H1 (cell line): Measurements from ENCODE around the gene PRADC1. TPM values are rescaled to one million over a fixed set of nuclear protein-coding genes. Genes with fewer than 3 reads are reported as not detected.

Experiments
- CTCF ChIA-PET: fragments of 300-600 bp; sonication (Branson Sonifier 250); formaldehyde crosslinking; loops from one replicate; lab custom pipeline; 2021; ENCODE audit not compliant: partially characterized antibody; lab: Charles Lee
- POLR2A ChIA-PET: fragments of 300-600 bp; sonication (Branson Sonifier 250); formaldehyde crosslinking; loops from one replicate; lab custom pipeline; 2021; ENCODE audit warnings: inconsistent platforms; ENCODE audit not compliant: partially characterized antibody; lab: Charles Lee
- DNase-seq, 2 experiments: peaks; one replicate each; pipeline versions ENCODE4 v3.0.0 to v3.0.0-alpha.2; 2010 to 2022; ENCODE audit warnings: low spot score in 2 of 2, low read depth in 1 of 2, mixed read lengths in 1 of 2
- FAIRE-seq: peaks from 2 replicates; lab custom pipeline; 2011; peaks lifted over from hg19 to GRCh38; lab: Jason Lieb, UNC
- H2AFZ ChIP-seq: 2 replicates; pipeline ENCODE4 v1.8.1; 2012; ENCODE audit warnings: low read length, inconsistent platforms
- H2AK5ac ChIP-seq: 2 replicates; pipeline ENCODE4 v1.6.1; 2013; ENCODE audit warnings: low read depth, low read length
- H2BK120ac ChIP-seq: replicated peaks from 2 replicates; pipeline ENCODE3; 2013; ENCODE audit warnings: low read depth, low read length, inconsistent platforms
- H2BK12ac ChIP-seq: 2 replicates; pipeline ENCODE4 v1.6.1; 2013; ENCODE audit warnings: low read depth, low read length
- H2BK15ac ChIP-seq: 2 replicates; pipeline ENCODE4 v1.6.1; 2013; ENCODE audit warnings: low read length
- H2BK20ac ChIP-seq: 2 replicates; pipeline ENCODE4 v1.6.1; 2013; ENCODE audit warnings: low read length
- H2BK5ac ChIP-seq: 2 replicates; pipeline ENCODE4 v1.6.1; 2013; ENCODE audit warnings: low read depth, low read length
- H3K14ac ChIP-seq: 2 replicates; pipeline ENCODE4 v1.6.1; 2013; ENCODE audit warnings: inconsistent platforms; ENCODE audit not compliant: insufficient read length
- H3K18ac ChIP-seq: 2 replicates; pipeline ENCODE4 v1.6.1; 2013; ENCODE audit warnings: low read length; ENCODE audit errors: extremely low read depth
- H3K23ac ChIP-seq: 2 replicates; pipeline ENCODE4 v1.6.1; 2013; ENCODE audit warnings: inconsistent platforms; ENCODE audit not compliant: insufficient read length
- H3K23me2 ChIP-seq: 2 replicates; pipeline ENCODE4 v1.6.1; 2013; ENCODE audit warnings: low read depth, low read length
- H3K27ac ChIP-seq: 2 replicates; pipeline ENCODE4 v1.6.1; 2011; ENCODE audit warnings: low read depth, low read length, inconsistent platforms
- H3K27me3 ChIP-seq, 4 experiments: replicated peaks in 1 of 4; 1 replicate in 1 of 4; 2 replicates in 3 of 4; pipeline versions ENCODE4 v1.6.1 to v1.8.1; 2011 to 2013; ENCODE audit warnings: low read length in 3 of 4, mild to moderate bottlenecking in 3 of 4, inconsistent platforms in 2 of 4, mixed read lengths in 2 of 4, moderate library complexity in 1 of 4; ENCODE audit not compliant: control insufficient read depth in 3 of 4, insufficient read depth in 3 of 4; ENCODE audit errors: extremely low read depth in 1 of 4
- H3K36me3 ChIP-seq, 4 experiments: 2 replicates each; pipeline versions ENCODE4 v1.6.1 to v1.8.1; 2011 to 2013; ENCODE audit warnings: mild to moderate bottlenecking in 4 of 4, low read length in 3 of 4, moderate library complexity in 2 of 4, control low read depth in 1 of 4, inconsistent platforms in 1 of 4; ENCODE audit not compliant: insufficient read depth in 4 of 4, control insufficient read depth in 2 of 4
- H3K4ac ChIP-seq: replicated peaks from 2 replicates; pipeline ENCODE3; 2013; ENCODE audit warnings: low read length, low read depth, mixed read lengths, inconsistent platforms; ENCODE audit not compliant: insufficient read length
- H3K4me1 ChIP-seq, 4 experiments: replicated peaks in 1 of 4; 1 replicate in 1 of 4; 2 replicates in 3 of 4; pipeline versions ENCODE4 v1.6.1 to v1.8.1; 2011 to 2013; ENCODE audit warnings: low read length in 3 of 4, inconsistent platforms in 2 of 4, mixed read lengths in 1 of 4; ENCODE audit not compliant: insufficient read depth in 4 of 4, control insufficient read depth in 3 of 4
- H3K4me2 ChIP-seq, 2 experiments: 2 replicates each; pipeline versions ENCODE4 v1.6.1 to v1.8.1; 2011 to 2013; ENCODE audit warnings: low read depth in 2 of 2, low read length in 2 of 2, control low read depth in 1 of 2, inconsistent platforms in 1 of 2, mild to moderate bottlenecking in 1 of 2; ENCODE audit not compliant: insufficient read depth in 1 of 2
- H3K4me3 ChIP-seq, 4 experiments: fragments of 200-600, 300-600 bp in 1 of 4; sonication (generic), shearing (Covaris generic), sonication (Bioruptor Twin) in 1 of 4; 2 replicates each; pipeline versions ENCODE4 v1.5.1 to v1.8.1; 2011 to 2016; ENCODE audit warnings: low read length in 4 of 4, low read depth in 3 of 4, control low read depth in 2 of 4, inconsistent platforms in 2 of 4, mild to moderate bottlenecking in 2 of 4, mixed read lengths in 1 of 4, moderate library complexity in 1 of 4; ENCODE audit not compliant: insufficient read depth in 2 of 4; ENCODE audit errors: extremely low read depth in 1 of 4
- H3K56ac ChIP-seq: replicated peaks from 2 replicates; pipeline ENCODE3; 2013; ENCODE audit warnings: low read depth, mild to moderate bottlenecking, mixed read lengths, low read length, inconsistent platforms; ENCODE audit not compliant: insufficient read length
- H3K79me1 ChIP-seq: 2 replicates; pipeline ENCODE4 v1.6.1; 2013; ENCODE audit warnings: low read depth, low read length, control low read depth
- H3K79me2 ChIP-seq, 2 experiments: 2 replicates each; pipeline versions ENCODE4 v1.6.1 to v1.8.1; 2012 to 2013; ENCODE audit warnings: low read length in 2 of 2, mild to moderate bottlenecking in 2 of 2, inconsistent platforms in 1 of 2; ENCODE audit not compliant: insufficient read depth in 2 of 2, control insufficient read depth in 1 of 2
- H3K9ac ChIP-seq, 4 experiments: replicated peaks in 1 of 4; 1 replicate in 1 of 4; 2 replicates in 3 of 4; pipeline versions ENCODE4 v1.6.1 to v1.8.1; 2011 to 2013; ENCODE audit warnings: low read depth in 3 of 4, low read length in 3 of 4, control low read depth in 2 of 4, mild to moderate bottlenecking in 2 of 4, moderate library complexity in 2 of 4, inconsistent platforms in 1 of 4; ENCODE audit errors: extremely low read depth in 1 of 4
- H3K9me3 ChIP-seq, 2 experiments: 2 replicates each; pipeline versions ENCODE4 v1.6.1 to v1.8.1; 2012 to 2013; ENCODE audit warnings: mild to moderate bottlenecking in 2 of 2, moderate library complexity in 2 of 2, control low read depth in 1 of 2, inconsistent platforms in 1 of 2, low read depth in 1 of 2, low read length in 1 of 2, mixed read lengths in 1 of 2; ENCODE audit not compliant: insufficient read depth in 2 of 2
- H4K20me1 ChIP-seq, 2 experiments: replicated peaks in 1 of 2; 2 replicates each; pipeline versions ENCODE3 to v1.8.1; 2011 to 2013; ENCODE audit warnings: inconsistent platforms in 2 of 2, low read length in 2 of 2, mild to moderate bottlenecking in 1 of 2; ENCODE audit not compliant: insufficient read depth in 2 of 2, control insufficient read depth in 1 of 2
- H4K5ac ChIP-seq: 2 replicates; pipeline ENCODE4 v1.6.1; 2013; ENCODE audit warnings: low read length, low read depth, mixed read lengths, inconsistent platforms; ENCODE audit not compliant: insufficient read length
- H4K8ac ChIP-seq: 2 replicates; pipeline ENCODE4 v1.8.0; 2013; ENCODE audit warnings: mild to moderate bottlenecking, moderate library complexity, low read length, inconsistent platforms; ENCODE audit not compliant: insufficient read depth; ENCODE audit errors: extremely low read depth
- H4K91ac ChIP-seq: replicated peaks from 2 replicates; pipeline ENCODE3; 2013; ENCODE audit warnings: low read length, mixed read lengths, inconsistent platforms; ENCODE audit not compliant: insufficient read length
- EGR1 ChIP-seq: IDR thresholded peaks from 2 replicates; pipeline ENCODE4 v1.6.1; 2011; ENCODE audit warnings: low read depth, low read length, borderline replicate concordance
- GTF2F1 ChIP-seq: IDR thresholded peaks from 2 replicates; pipeline ENCODE4 v1.6.1; 2012; ENCODE audit warnings: low read depth, low read length, improper control_type of control experiment, borderline replicate concordance
- KDM5A ChIP-seq: fragments of 200-600 bp; IDR thresholded peaks from 2 replicates; pipeline ENCODE4 v1.7.1; 2012; ENCODE audit warnings: mild to moderate bottlenecking, low read length, inconsistent platforms, mixed read lengths
- NANOG ChIP-seq: IDR thresholded peaks from 2 replicates; pipeline ENCODE4 v1.6.1; 2011; ENCODE audit warnings: low read length, low read depth, mild to moderate bottlenecking, inconsistent platforms; ENCODE audit not compliant: insufficient read depth, poor library complexity, severe bottlenecking
- NRF1 ChIP-seq: IDR thresholded peaks from 2 replicates; pipeline ENCODE4 v1.6.1; 2011; ENCODE audit warnings: mild to moderate bottlenecking, low read depth, low read length, improper control_type of control experiment
- POLR2A ChIP-seq, 2 experiments: IDR thresholded peaks; 1 replicate in 1 of 2; 2 replicates in 1 of 2; pipeline ENCODE4 v1.6.1; 2011; ENCODE audit warnings: low read depth in 2 of 2, low read length in 2 of 2, mild to moderate bottlenecking in 2 of 2; ENCODE audit errors: control extremely low read depth in 1 of 2
- POU5F1 ChIP-seq: IDR thresholded peaks from 2 replicates; pipeline ENCODE4 v1.6.1; 2011; ENCODE audit warnings: low read depth, mild to moderate bottlenecking, low read length, moderate library complexity
- SIX5 ChIP-seq: IDR thresholded peaks from 2 replicates; pipeline ENCODE4 v1.6.1; 2011; ENCODE audit warnings: mild to moderate bottlenecking, low read depth, low read length
- WGBS, 2 experiments: shearing (Covaris generic) in 1 of 2; methylation state at CpG; one replicate each; pipeline versions ENCODE4 v1.1.6 to v1.1.7; 2013 to 2015; ENCODE audit warnings: low lambda C conversion rate in 2 of 2, mixed read lengths in 2 of 2, inconsistent platforms in 1 of 2, low coverage in 1 of 2, missing lambda C conversion rate in 1 of 2; ENCODE audit not compliant: insufficient replicate concordance in 2 of 2, insufficient coverage in 1 of 2, insufficient read length in 1 of 2; ENCODE audit errors: extremely low coverage in 1 of 2, missing lambda C conversion rate in 1 of 2; 5-methylcytosine and 5-hydroxymethylcytosine counted together
- polyA plus RNA-seq, 7 experiments: library from polyadenylated mRNA; depleted of rRNA in 3 of 7; stranded (reverse) in 5 of 7; unstranded in 2 of 7; fragments of >200 nt in 5 of 7; fragments of 200-250 nt in 2 of 7; gene quantifications; 1 replicate in 5 of 7; 2 replicates in 1 of 7; 4 replicates in 1 of 7; pipeline versions ENCODE4 v1.2.1 to v1.2.3, GENCODE V29; 2011 to 2013; ENCODE audit warnings: missing spikeins in 2 of 7, mixed read lengths in 2 of 7
- total RNA-seq: library from RNA; stranded (reverse); fragmentation: NEBNext Ultra II Directional; extraction: Animal tissue kit (Norgen Biotek cat#: 25700); gene quantifications from 2 replicates; pipeline ENCODE4 v1.2.1, GENCODE V29; 2021
- TF ChIP-seq, protein P1 (sequence below): IDR thresholded peaks from 2 replicates; pipeline ENCODE4 v1.6.1; 2012; ENCODE audit warnings: inconsistent platforms
- TF ChIP-seq, protein P2 (sequence below): IDR thresholded peaks from 2 replicates; pipeline ENCODE4 v1.6.1; 2011; ENCODE audit warnings: low read length, improper control_type of control experiment
- TF ChIP-seq, protein P3 (sequence below): IDR thresholded peaks from 2 replicates; pipeline ENCODE4 v1.6.1; 2011; ENCODE audit warnings: low read depth, mild to moderate bottlenecking, low read length; ENCODE audit not compliant: insufficient read depth

Gene PRADC1
- total and polyA plus RNA-seq, 2 of the 8 experiments (the other 6 are each of a cell fraction or from before 2014, with no cell fraction given) = 8.9 to 13.1 TPM

DNA sequence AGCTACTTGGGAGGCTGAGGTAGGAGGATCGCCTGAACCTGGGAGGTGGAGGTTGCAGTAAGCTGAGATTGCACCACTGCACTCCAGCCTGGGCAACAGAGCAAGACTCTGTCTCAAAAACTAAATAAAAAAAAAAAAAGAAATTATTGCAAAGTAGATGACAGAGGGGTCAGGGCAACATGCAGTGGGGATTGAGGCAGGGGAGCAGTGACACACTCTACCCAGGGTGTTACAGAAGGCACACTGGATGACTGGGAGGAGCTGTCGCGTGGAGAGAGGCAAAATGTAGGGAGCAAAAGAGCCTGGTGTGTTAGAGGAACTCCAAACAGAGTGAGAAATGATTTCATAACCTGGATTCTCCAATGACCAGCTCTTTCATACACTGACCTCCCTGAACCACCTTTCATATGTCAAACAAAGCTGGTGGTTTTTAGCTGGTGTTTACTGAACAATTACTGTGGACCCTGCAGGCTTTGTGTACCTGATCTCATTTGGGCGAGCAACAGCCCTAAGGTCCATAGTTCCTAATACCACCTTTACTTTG lies 29.1 kb upstream of the PRADC1 start:
- Histone ChIP-seq H3K27ac (no peak overlapping the region), H2AK5ac (no peak overlapping the region), H3K9ac (no peak overlapping the region), H2BK15ac (no peak overlapping the region), H4K91ac (no peak overlapping the region), H2BK120ac (no peak overlapping the region), H2BK12ac (no peak overlapping the region), H2BK5ac (no peak overlapping the region), H3K56ac (no peak overlapping the region), H3K36me3 (peaks cover 3 to 20% (median 8%) of the 10 kb centered on the region in 4 experiments; a peak in 5 of 8 replicates), H3K4me3 (no peak overlapping the region), H3K9me3 (no peaks in the 10 kb centered on the region), H3K79me1 (peaks cover 4% of the 10 kb centered on the region; the same call in 1 of the 2 replicates), H3K23ac (no peak overlapping the region), H3K23me2 (no peaks in the 10 kb centered on the region; the same call in 1 of the 2 replicates), H2AFZ (no peak overlapping the region), H3K18ac (no peak overlapping the region), H2BK20ac (no peak overlapping the region), H3K79me2 (no peaks in the 10 kb centered on the region; a peak in 1 of 4 replicates), H4K20me1 (peaks cover 9 to 15% of the 10 kb centered on the region in 2 experiments), H3K4me2 (no peak overlapping the region), H3K4me1 (peaks cover 0 to 6% (median 3%) of the 10 kb centered on the region in 4 experiments; a peak in 3 of 7 replicates), H4K5ac (no peak overlapping the region), H3K4ac (no peak overlapping the region), H3K14ac (no peak overlapping the region), H4K8ac (no peak overlapping the region), H3K27me3 (peaks cover 0 to under 1% (median 0%) of the 10 kb centered on the region in 4 experiments; a peak in 1 of 7 replicates)
- no peak for DNase-seq
- 92% methylated on average over 4 of the region's 4 CpGs; no CpG with 5 or more reads in 1 of the 2 experiments for WGBS, 2 experiments
- ChIA-PET CTCF (interaction anchor here (0.6 to 3.9 kb wide), 10 partner anchors 15 to 368 kb away, joined by 3 to 24 read pairs (median 4); no protein-coding TSS in a partner anchor), POLR2A (interaction anchor here (1.0 to 3.0 kb wide), 4 partner anchors 8 to 28 kb away, joined by 3 to 11 read pairs (median 5); partner anchors contain the start of gene CCT7)
- no peak for FAIRE-seq
- no peak for TF ChIP-seq EGR1
- TF ChIP-seq NRF1 = no peak
- TF ChIP-seq, protein P1, sequence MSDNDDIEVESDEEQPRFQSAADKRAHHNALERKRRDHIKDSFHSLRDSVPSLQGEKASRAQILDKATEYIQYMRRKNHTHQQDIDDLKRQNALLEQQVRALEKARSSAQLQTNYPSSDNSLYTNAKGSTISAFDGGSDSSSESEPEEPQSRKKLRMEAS = no peak
- TF ChIP-seq, protein P2, sequence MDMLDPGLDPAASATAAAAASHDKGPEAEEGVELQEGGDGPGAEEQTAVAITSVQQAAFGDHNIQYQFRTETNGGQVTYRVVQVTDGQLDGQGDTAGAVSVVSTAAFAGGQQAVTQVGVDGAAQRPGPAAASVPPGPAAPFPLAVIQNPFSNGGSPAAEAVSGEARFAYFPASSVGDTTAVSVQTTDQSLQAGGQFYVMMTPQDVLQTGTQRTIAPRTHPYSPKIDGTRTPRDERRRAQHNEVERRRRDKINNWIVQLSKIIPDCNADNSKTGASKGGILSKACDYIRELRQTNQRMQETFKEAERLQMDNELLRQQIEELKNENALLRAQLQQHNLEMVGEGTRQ = no peak
- no peak for TF ChIP-seq SIX5
- no peak for TF ChIP-seq POU5F1
- TF ChIP-seq POLR2A (IDR thresholded peaks at IDR 0.05; ENCODE audit: control extremely low read depth in 1 of 2, low read depth in 2 of 2, low read length in 2 of 2) = no peak
- TF ChIP-seq GTF2F1 = no peak
- no peak for TF ChIP-seq KDM5A
- TF ChIP-seq, protein P3, sequence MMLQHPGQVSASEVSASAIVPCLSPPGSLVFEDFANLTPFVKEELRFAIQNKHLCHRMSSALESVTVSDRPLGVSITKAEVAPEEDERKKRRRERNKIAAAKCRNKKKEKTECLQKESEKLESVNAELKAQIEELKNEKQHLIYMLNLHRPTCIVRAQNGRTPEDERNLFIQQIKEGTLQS = no peak
- no peak for TF ChIP-seq NANOG
